Measurements from ENCODE around the gene SMYD1. TPM values are rescaled to one million over a fixed set of nuclear protein-coding genes. Genes with fewer than 3 reads are reported as not detected.

SMYD1 gene
- total RNA-seq, 1 experiment from 2014 or later, result not detected

DNA sequence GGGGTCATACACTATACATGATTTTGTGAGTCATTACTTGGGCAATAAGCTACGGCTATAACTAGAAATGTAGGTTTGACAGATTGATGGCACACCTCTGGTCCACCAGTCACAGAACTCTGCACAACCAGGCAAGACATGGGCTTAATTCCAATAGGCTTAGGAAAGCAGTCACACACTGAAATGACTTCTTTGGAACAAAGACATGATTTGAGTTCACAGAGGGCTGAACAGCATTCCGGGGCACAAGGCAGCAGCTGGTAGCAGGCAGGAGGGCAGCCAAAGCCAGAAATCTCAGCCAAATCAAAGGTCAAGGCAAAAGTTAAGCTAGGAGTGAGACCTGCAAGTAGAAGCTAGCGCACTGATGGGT is 32.8 kb downstream of the SMYD1 start:
- Histone ChIP-seq H3K4me3 (replicated peaks in 1 of 2; ENCODE audit: low read depth in 1 of 2, low read length in 2 of 2) (no peak overlapping the region), H3K27me3 (ENCODE audit: insufficient read depth, low read length) (no peaks in the 10 kb centered on the region), H3K9me2 (ENCODE audit: insufficient read depth) (no peaks in the 10 kb centered on the region), H3K9ac (ENCODE audit: low read length) (no peak overlapping the region), H3K4me2 (ENCODE audit: low read length) (no peak overlapping the region), H3K79me2 (ENCODE audit: insufficient read depth, low read length) (no peaks in the 10 kb centered on the region), H3K36me3 (ENCODE audit: control insufficient read depth in 1 of 2, insufficient read depth in 2 of 2, low read length in 2 of 2) (no peaks in the 10 kb centered on the region), H3K4me1 (ENCODE audit: control insufficient read depth in 1 of 2, insufficient read depth in 2 of 2, low read length in 2 of 2) (no peaks in the 10 kb centered on the region), H2AFZ (ENCODE audit: low read depth, low read length, poor library complexity, severe bottlenecking) (no peak overlapping the region), H4K20me1 (ENCODE audit: insufficient read depth) (no peaks in the 10 kb centered on the region), H3K9me3 (ENCODE audit: control insufficient read depth in 1 of 2, insufficient read depth in 1 of 2, low read depth in 1 of 2, low read length in 2 of 2) (no peaks in the 10 kb centered on the region), H3K27ac (ENCODE audit: low read depth, low read length) (no peak overlapping the region)
- intact Hi-C loops (cut with micrococcal nuclease), result no loop called here
- no peak for TF ChIP-seq POLR2A (IDR thresholded peaks at IDR 0.05; ENCODE audit: borderline replicate concordance, extremely low read depth, insufficient read depth, insufficient read length)
- POLR2A ChIA-PET, result interaction anchor here (0.8 to 1.0 kb wide), 2 partner anchors 10 to 17 kb away, joined by 3 read pairs; no protein-coding TSS in a partner anchor
- RAD21 ChIA-PET (ENCODE audit: low non-redundant PET in 1 of 2, low total read pairs in 2 of 2, uncharacterized antibody in 2 of 2, unreplicated experiment in 2 of 2), result no interaction called here
- ATAC-seq (no peak), DNase-seq (ENCODE audit: low read depth, low spot score) (no peak)
- no TSS peak for BruUV-seq (replicated peaks)
- CTCF ChIA-PET, result interaction anchor here (1.9 kb wide), 1 partner anchor 40 kb away, joined by 6 read pairs; no protein-coding TSS in a partner anchor

DNA sequence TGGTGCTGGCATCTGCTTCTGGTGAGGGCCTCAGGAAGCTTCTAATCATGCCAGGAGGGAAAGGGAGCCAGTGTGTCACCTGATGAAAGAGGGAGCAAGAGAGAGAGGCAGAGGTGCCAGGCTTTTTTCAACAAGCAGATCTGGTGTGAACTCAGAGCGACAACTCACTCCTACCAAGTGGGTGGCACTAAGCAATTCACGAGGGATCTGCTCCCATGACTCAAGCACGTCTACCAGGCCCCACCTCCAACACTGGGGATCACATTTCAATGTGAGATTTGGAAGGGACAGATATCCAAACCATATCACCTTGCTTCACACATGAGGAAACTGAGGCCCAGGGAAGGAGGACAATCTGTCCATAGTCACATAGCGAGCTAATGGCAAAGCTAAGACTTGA is 41.2 kb downstream of the SMYD1 start:
- Histone ChIP-seq H3K9me3 (ENCODE audit: control insufficient read depth in 1 of 2, insufficient read depth in 1 of 2, low read depth in 1 of 2, low read length in 2 of 2) (no peaks in the 10 kb centered on the region), H3K9me2 (ENCODE audit: insufficient read depth) (no peaks in the 10 kb centered on the region), H3K79me2 (ENCODE audit: insufficient read depth, low read length) (no peaks in the 10 kb centered on the region), H3K4me2 (ENCODE audit: low read length) (no peak overlapping the region), H4K20me1 (ENCODE audit: insufficient read depth) (no peaks in the 10 kb centered on the region), H3K9ac (ENCODE audit: low read length) (no peak overlapping the region), H3K27ac (ENCODE audit: low read depth, low read length) (no peak overlapping the region), H3K4me1 (ENCODE audit: control insufficient read depth in 1 of 2, insufficient read depth in 2 of 2, low read length in 2 of 2) (no peaks in the 10 kb centered on the region), H3K36me3 (ENCODE audit: control insufficient read depth in 1 of 2, insufficient read depth in 2 of 2, low read length in 2 of 2) (no peaks in the 10 kb centered on the region), H3K27me3 (ENCODE audit: insufficient read depth, low read length) (0 out of 2 replicates have a peak, but pooled peaks cover 5% of the 10 kb centered on the region), H2AFZ (ENCODE audit: low read depth, low read length, poor library complexity, severe bottlenecking) (no peak overlapping the region), H3K4me3 (replicated peaks in 1 of 2; ENCODE audit: low read depth in 1 of 2, low read length in 2 of 2) (no peak overlapping the region)
- BruUV-seq (replicated peaks), result no TSS peak
- DNase-seq (ENCODE audit: low read depth, low spot score), result no peak
- ChIA-PET RAD21 (ENCODE audit: low non-redundant PET in 1 of 2, low total read pairs in 2 of 2, uncharacterized antibody in 2 of 2, unreplicated experiment in 2 of 2) (no interaction called here), POLR2A (no interaction called here), CTCF (no interaction called here)
- intact Hi-C loops (cut with micrococcal nuclease), result no loop called here
- ATAC-seq, result no peak
- no peak for TF ChIP-seq SP1 (IDR thresholded peaks at IDR 0.05; ENCODE audit: low read depth)
- no peak for TF ChIP-seq YY1 (IDR thresholded peaks at IDR 0.05; ENCODE audit: extremely low read depth, insufficient replicate concordance, low read depth, low read length)
- TF ChIP-seq, protein P1, sequence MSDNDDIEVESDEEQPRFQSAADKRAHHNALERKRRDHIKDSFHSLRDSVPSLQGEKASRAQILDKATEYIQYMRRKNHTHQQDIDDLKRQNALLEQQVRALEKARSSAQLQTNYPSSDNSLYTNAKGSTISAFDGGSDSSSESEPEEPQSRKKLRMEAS (IDR thresholded peaks at IDR 0.05), result no peak
- TF ChIP-seq POLR2A (IDR thresholded peaks at IDR 0.05; ENCODE audit: borderline replicate concordance, extremely low read depth, insufficient read depth, insufficient read length), result no peak
- TF ChIP-seq CEBPB (IDR thresholded peaks at IDR 0.05; ENCODE audit: low read depth), result no peak
- TF ChIP-seq POLR2AphosphoS5 (IDR thresholded peaks at IDR 0.05; ENCODE audit: low read depth, low read length), result no peak
- TF ChIP-seq SIN3A (IDR thresholded peaks at IDR 0.05; ENCODE audit: low read depth), result no peak
- TF ChIP-seq EGR1 (IDR thresholded peaks at IDR 0.05; ENCODE audit: low read depth), result no peak
- no peak for TF ChIP-seq FOSL1 (IDR thresholded peaks at IDR 0.05; ENCODE audit: low read depth)
- no peak for TF ChIP-seq EZH2phosphoT487 (IDR thresholded peaks at IDR 0.05; ENCODE audit: borderline replicate concordance)
- TF ChIP-seq EZH2 (IDR thresholded peaks at IDR 0.05), result no peak
- no peak for TF ChIP-seq ZFX (IDR thresholded peaks at IDR 0.05)
- no peak for TF ChIP-seq ZNF274 (IDR thresholded peaks at IDR 0.05; ENCODE audit: low read depth, low read length)
- no peak for TF ChIP-seq CBX3 (IDR thresholded peaks at IDR 0.05; ENCODE audit: low read depth)
- TF ChIP-seq, protein P2, sequence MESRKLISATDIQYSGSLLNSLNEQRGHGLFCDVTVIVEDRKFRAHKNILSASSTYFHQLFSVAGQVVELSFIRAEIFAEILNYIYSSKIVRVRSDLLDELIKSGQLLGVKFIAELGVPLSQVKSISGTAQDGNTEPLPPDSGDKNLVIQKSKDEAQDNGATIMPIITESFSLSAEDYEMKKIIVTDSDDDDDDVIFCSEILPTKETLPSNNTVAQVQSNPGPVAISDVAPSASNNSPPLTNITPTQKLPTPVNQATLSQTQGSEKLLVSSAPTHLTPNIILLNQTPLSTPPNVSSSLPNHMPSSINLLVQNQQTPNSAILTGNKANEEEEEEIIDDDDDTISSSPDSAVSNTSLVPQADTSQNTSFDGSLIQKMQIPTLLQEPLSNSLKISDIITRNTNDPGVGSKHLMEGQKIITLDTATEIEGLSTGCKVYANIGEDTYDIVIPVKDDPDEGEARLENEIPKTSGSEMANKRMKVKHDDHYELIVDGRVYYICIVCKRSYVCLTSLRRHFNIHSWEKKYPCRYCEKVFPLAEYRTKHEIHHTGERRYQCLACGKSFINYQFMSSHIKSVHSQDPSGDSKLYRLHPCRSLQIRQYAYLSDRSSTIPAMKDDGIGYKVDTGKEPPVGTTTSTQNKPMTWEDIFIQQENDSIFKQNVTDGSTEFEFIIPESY (IDR thresholded peaks at IDR 0.05; ENCODE audit: extremely low read depth, insufficient replicate concordance, low read length), result no peak
- TF ChIP-seq, protein P3, sequence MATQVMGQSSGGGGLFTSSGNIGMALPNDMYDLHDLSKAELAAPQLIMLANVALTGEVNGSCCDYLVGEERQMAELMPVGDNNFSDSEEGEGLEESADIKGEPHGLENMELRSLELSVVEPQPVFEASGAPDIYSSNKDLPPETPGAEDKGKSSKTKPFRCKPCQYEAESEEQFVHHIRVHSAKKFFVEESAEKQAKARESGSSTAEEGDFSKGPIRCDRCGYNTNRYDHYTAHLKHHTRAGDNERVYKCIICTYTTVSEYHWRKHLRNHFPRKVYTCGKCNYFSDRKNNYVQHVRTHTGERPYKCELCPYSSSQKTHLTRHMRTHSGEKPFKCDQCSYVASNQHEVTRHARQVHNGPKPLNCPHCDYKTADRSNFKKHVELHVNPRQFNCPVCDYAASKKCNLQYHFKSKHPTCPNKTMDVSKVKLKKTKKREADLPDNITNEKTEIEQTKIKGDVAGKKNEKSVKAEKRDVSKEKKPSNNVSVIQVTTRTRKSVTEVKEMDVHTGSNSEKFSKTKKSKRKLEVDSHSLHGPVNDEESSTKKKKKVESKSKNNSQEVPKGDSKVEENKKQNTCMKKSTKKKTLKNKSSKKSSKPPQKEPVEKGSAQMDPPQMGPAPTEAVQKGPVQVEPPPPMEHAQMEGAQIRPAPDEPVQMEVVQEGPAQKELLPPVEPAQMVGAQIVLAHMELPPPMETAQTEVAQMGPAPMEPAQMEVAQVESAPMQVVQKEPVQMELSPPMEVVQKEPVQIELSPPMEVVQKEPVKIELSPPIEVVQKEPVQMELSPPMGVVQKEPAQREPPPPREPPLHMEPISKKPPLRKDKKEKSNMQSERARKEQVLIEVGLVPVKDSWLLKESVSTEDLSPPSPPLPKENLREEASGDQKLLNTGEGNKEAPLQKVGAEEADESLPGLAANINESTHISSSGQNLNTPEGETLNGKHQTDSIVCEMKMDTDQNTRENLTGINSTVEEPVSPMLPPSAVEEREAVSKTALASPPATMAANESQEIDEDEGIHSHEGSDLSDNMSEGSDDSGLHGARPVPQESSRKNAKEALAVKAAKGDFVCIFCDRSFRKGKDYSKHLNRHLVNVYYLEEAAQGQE (IDR thresholded peaks at IDR 0.05; ENCODE audit: low read depth), result no peak

All from HCT116 (cell line).